ENCODE results near the gene COPS2.
A peak's percentile ranks its signal among the peaks of the same experiment; 100 is the strongest.
"Not testable (repeated sequence)": the region's sequence is repeated elsewhere in the genome, so short reads cannot be mapped to it uniquely, and the experiment has no call there.

The COPS2 gene

GRCh38 chr15:49155110-49155833 lies at the start of gene COPS2:
COPS2 (minus strand) TSS chr15:49155599; CDS start chr15:49155578, 21 bp downstream.
- peak; percentile 75 for DNase-seq

- no peak for DNase-seq
Measured at GRCh38 chr15:49200347-49200746, 44.9 kb upstream of the COPS2 start.

- no peak for DNase-seq
Measured at GRCh38 chr15:49199666-49200065, 44.3 kb upstream of the COPS2 start.

- DNase-seq: no peak
Measured at GRCh38 chr15:49196856-49197255, 41.5 kb upstream of the COPS2 start.

GRCh38 chr15:49191892-49192291 lies 36.5 kb upstream of the COPS2 start:
- DNase-seq: no peak

GRCh38 chr15:49190586-49190985 lies 35.2 kb upstream of the COPS2 start:
- no peak for DNase-seq

- DNase-seq: no peak
Measured at GRCh38 chr15:49189631-49190030, 34.2 kb upstream of the COPS2 start.

GRCh38 chr15:49188933-49189332 lies 33.5 kb upstream of the COPS2 start:
- no peak for DNase-seq

- no peak for DNase-seq
Measured at GRCh38 chr15:49187549-49188245, 32.3 kb upstream of the COPS2 start.

- DNase-seq: no peak
Measured at GRCh38 chr15:49185473-49185872, 30.1 kb upstream of the COPS2 start.

GRCh38 chr15:49183741-49184140 lies 28.3 kb upstream of the COPS2 start:
- DNase-seq: not testable (repeated sequence)

GRCh38 chr15:49182128-49182527 lies 26.7 kb upstream of the COPS2 start:
- no peak for DNase-seq

GRCh38 chr15:49179433-49180190 lies 24.2 kb upstream of the COPS2 start:
- no peak for DNase-seq

- no peak for DNase-seq
Measured at GRCh38 chr15:49178497-49178896, 23.1 kb upstream of the COPS2 start.

GRCh38 chr15:49175582-49176397 lies 20.4 kb upstream of the COPS2 start:
- DNase-seq: not testable (repeated sequence)

GRCh38 chr15:49174902-49175301 lies 19.5 kb upstream of the COPS2 start:
- no peak for DNase-seq

- DNase-seq: no peak
Measured at GRCh38 chr15:49171790-49172189, 16.4 kb upstream of the COPS2 start.

GRCh38 chr15:49169880-49170597 lies 14.6 kb upstream of the COPS2 start, which contains the start of gene GALK2:
GALK2 (plus strand) TSS chr15:49170247; CDS start chr15:49170323, 76 bp downstream.
- DNase-seq: peak; percentile 47

- no peak for DNase-seq
Measured at GRCh38 chr15:49168016-49168415, 12.6 kb upstream of the COPS2 start.

- DNase-seq: no peak
Measured at GRCh38 chr15:49164865-49165264, 9.5 kb upstream of the COPS2 start.

GRCh38 chr15:49163678-49164077 lies 8.3 kb upstream of the COPS2 start:
- DNase-seq: no peak

Data from NCI-H1417 treated with DMSO at 0.1 percent for 48 hours (cell line).